GM13976 (cell line): ENCODE measurements around the gene HDAC5.
"Not testable (repeated sequence)": the region's sequence is repeated elsewhere in the genome, so short reads cannot be mapped to it uniquely, and the experiment has no call there.

Experiments
- DNase-seq: peaks from one replicate; pipeline ENCODE4 v3.0.0; 2012; ENCODE audit warnings: low spot score
- in situ Hi-C: fragments of 300-500 bp; cut with MboI; formaldehyde crosslinking; loops from one replicate; pipeline ENCODE4 v1.12.0; 2022; ENCODE audit warnings: low sequenced_read_pairs, mixed read lengths, inconsistent platforms; ENCODE audit not compliant: unreplicated experiment
- TF ChIP-seq, protein P1 (sequence below): IDR thresholded peaks from 2 replicates; pipeline ENCODE4 v1.5.1; 2012; ENCODE audit warnings: borderline replicate concordance, mild to moderate bottlenecking; ENCODE audit not compliant: insufficient read depth; ENCODE audit errors: extremely low read depth, missing control alignments, control extremely low read depth

Gene HDAC5

DNA sequence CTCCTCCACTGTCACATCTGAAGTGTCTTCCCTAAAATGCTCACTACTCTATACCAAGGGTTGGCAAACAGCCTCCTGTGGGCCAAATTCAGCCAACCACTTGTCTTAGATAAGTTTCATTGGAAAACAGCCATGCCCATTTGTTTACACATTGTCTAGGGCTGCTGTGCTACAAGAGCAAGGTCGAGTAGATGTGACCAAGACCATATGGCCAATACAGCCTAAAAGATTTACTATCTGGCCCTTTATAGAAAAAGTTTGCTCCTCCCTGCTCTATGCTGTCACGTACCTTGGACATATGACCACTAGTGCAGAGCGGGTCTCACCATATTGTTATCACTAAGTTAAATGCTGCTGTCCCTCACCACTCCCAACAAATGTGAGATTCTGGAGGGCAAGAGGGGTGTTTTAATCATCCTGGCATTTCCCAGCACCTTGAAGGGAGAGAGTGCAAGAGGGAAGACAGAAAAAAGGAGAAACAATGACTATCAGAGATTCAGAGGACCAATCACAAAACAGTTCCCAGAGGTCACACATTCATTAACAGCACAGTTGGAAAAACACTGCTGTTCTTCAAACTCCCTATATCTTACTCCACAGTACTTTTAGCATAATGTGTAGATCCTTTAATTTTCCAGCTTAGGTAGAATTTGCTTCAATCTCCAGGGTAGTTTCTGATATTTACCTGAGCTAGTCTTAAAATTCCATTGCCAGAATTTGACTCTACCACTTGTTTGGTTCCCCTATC is 70.1 kb downstream of the HDAC5 start:
- in situ Hi-C loops, result no loop called here
- TF ChIP-seq, protein P1, sequence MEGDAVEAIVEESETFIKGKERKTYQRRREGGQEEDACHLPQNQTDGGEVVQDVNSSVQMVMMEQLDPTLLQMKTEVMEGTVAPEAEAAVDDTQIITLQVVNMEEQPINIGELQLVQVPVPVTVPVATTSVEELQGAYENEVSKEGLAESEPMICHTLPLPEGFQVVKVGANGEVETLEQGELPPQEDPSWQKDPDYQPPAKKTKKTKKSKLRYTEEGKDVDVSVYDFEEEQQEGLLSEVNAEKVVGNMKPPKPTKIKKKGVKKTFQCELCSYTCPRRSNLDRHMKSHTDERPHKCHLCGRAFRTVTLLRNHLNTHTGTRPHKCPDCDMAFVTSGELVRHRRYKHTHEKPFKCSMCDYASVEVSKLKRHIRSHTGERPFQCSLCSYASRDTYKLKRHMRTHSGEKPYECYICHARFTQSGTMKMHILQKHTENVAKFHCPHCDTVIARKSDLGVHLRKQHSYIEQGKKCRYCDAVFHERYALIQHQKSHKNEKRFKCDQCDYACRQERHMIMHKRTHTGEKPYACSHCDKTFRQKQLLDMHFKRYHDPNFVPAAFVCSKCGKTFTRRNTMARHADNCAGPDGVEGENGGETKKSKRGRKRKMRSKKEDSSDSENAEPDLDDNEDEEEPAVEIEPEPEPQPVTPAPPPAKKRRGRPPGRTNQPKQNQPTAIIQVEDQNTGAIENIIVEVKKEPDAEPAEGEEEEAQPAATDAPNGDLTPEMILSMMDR, result no peak
- DNase-seq, result no peak

GRCh38 chr17:44049294-44050060 is 74.0 kb downstream of the HDAC5 start:
- TF ChIP-seq, protein P1, result no peak
- no peak for DNase-seq
- in situ Hi-C loops, result no loop called here

DNA sequence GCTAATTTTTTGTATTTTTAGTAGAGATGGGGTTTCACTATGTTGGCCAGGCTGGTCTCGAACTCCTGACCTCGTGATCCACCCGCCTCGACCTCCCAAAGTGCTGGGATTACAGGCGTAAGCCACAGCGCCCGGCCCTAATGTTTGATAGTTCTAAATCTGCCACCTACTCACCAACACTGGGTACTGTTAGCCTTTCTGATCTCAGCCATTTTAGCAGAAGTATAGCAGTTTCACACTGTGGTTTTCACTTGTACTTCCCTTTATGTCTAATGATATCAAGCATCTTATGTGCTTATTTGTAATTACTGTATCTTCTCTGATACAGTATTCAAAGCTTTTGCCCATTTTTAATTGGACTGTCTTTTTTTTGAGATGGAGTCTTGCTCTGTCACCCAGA is 76.5 kb downstream of the HDAC5 start:
- in situ Hi-C loops, DNase-seq: not testable (repeated sequence)

DNA sequence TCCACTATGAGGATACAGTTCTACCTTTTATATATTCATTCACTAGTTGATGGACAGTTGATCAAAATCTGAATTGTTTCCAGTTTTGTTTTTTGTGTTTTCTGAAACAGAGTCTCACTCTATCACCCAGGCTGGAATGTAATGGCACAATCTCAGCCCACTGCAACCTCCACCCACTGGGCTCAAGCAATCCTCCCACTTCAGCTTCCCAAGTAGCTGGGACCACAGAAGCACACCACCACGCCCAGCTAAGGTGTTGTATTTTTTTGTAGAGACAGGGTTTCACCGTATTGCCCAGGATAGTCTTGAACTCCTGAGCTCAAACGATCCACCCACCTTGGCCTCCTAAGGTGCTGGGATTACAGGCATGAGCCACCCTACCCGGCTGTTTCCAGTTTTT is 78.0 kb downstream of the HDAC5 start:
- TF ChIP-seq, protein P1, result no peak
- in situ Hi-C loops, result no loop called here
- DNase-seq, result no peak

- no peak for DNase-seq
- TF ChIP-seq, protein P1, result no peak
- in situ Hi-C loops, result no loop called here
These were observed 79.4 kb downstream of the HDAC5 start for GRCh38 chr17:44044071-44044470.

DNA sequence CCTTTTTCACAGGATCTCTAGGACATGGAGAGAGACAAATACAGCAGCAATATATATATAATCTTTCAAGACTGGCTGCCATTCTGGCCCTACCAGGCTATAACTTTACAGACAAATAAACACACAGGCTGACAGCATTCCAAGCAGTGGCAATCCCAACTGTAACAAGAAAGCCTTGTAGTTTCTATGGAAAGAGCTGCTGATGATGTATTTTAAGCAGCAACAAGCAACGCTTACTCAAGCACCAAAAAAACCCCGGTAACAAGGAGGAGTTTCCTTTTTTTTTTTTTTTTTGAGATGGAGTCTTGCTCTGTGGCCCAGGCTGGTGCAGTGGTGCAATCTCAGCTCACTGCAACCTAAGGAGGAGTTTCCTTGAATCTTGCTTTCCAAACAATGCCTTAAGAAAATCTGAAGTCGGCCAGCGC is 80.2 kb downstream of the HDAC5 start:
- TF ChIP-seq, protein P1, result no peak
- in situ Hi-C loops, result no loop called here
- no peak for DNase-seq
